Panc1 (cell line): Measurements from ENCODE around the gene PTDSS2.

Source experiments
- CTCF ChIP-seq: fragments of 450-650 bp; IDR thresholded peaks from 2 replicates; pipeline ENCODE4 v1.5.1; 2017; ENCODE audit warnings: mild to moderate bottlenecking
- SIN3A ChIP-seq: IDR thresholded peaks from 2 replicates; pipeline ENCODE4 v1.6.1; 2012; ENCODE audit warnings: low read depth, mild to moderate bottlenecking, low read length, moderate library complexity, borderline replicate concordance; ENCODE audit not compliant: insufficient read depth

- TF ChIP-seq SIN3A = no peak
- no peak for TF ChIP-seq CTCF
Observed at GRCh38 chr11:492427-493226, 42.5 kb downstream of the PTDSS2 start.
